OCI-LY7 (cell line): ENCODE data around the gene PKD1.

ENCODE experiments used
- CTCF ChIP-seq: fragments of 200-600 bp; sonication (generic); conservative IDR thresholded peaks from 2 replicates; pipeline ENCODE4 v1.5.1; 2014; ENCODE audit warnings: mild to moderate bottlenecking, antibody characterized with exemption, low read length, moderate library complexity, mixed read lengths
- EZH2phosphoT487 ChIP-seq: fragments of 200-600 bp; sonication (generic); IDR thresholded peaks from 2 replicates; pipeline ENCODE4 v1.6.1; 2018; ENCODE audit warnings: low read depth, borderline replicate concordance, mild to moderate bottlenecking, mixed run types, antibody characterized with exemption, low read length, moderate library complexity, mixed read lengths

DNA sequence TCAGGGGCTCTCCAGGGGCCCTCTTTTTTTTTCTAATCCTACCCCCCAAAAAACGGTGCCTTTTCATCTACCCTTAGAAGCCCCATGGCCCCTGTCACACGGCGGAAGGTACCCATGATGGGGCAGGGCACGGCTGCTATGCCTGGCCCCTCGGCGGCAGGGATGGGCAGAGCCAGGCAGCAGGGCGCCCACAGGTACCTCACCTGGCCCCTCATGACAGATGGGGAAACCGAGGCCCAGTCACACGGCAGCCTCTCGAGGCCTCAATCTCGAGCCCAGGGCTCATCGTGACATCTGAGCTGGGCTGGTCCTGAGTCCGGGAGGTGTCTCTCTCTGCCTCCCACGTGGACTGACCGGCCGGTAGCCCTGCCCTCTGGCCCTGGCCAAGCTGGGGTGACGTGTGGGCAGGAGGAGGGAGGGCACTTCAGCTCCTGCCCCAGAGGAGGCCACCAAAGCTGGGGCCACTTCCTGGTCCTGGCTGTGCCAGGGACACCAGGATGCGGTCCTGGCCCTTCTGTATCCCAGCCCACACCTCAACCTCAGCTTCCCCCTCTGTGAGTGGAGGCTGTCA, 31.5 kb upstream of the PKD1 start:
- TF ChIP-seq CTCF (no peak), EZH2phosphoT487 (no peak)
